GM21360 (cell line): ENCODE results near the gene RTN4IP1.

Source experiments
- ATAC-seq: cut with Tn5 transposase; IDR thresholded peaks from one replicate; pipeline ENCODE4 v1.9.1; 2021; ENCODE audit warnings: mild to moderate bottlenecking, moderate library complexity; ENCODE audit not compliant: unreplicated experiment

Gene RTN4IP1, protein sequence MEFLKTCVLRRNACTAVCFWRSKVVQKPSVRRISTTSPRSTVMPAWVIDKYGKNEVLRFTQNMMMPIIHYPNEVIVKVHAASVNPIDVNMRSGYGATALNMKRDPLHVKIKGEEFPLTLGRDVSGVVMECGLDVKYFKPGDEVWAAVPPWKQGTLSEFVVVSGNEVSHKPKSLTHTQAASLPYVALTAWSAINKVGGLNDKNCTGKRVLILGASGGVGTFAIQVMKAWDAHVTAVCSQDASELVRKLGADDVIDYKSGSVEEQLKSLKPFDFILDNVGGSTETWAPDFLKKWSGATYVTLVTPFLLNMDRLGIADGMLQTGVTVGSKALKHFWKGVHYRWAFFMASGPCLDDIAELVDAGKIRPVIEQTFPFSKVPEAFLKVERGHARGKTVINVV

DNA sequence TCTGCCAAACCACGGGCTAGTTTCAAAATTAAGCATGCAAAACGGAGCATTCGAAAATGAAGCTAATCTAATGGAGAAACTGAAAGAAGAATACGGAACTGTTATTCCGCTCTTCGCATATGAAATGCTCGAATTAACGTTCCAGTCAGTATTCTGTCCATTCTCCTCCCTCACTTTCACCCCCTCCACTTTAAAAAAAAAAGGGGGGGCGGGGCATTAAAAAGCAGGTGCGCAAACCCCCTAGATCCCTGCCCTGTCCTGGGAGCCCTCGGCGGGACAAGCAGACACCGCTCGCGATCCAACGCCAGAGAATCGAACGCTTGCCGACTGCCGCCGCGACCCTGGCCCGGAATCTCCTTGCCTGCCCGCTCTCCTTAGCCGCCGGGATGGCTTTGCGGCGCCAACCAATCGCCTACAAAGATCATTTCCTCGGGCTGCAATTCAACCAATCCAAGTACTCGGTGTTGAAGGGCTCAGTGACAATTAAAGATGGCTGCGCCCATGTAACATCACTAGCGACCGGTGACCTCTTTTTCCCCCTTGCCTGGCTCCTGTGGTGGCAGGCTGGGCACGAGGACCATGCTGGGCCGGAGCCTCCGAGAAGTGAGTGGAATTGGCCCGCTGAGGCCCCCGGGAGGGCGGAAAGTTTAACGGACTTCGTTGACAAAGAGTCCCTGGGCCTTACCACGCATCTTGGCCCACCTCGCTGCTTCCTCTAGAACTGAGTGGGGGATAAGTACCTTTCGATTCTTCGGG is at the start of gene RTN4IP1, which contains the start of gene QRSL1:
RTN4IP1 (minus strand) TSS at position 396 of the 756 bp plus-strand sequence. CDS start 477 bp downstream, outside the sequence.
QRSL1 (plus strand) TSS at position 476 of the 756 bp plus-strand sequence; CDS start at position 580, 104 bp downstream.
- peak; percentile 72 for ATAC-seq

DNA sequence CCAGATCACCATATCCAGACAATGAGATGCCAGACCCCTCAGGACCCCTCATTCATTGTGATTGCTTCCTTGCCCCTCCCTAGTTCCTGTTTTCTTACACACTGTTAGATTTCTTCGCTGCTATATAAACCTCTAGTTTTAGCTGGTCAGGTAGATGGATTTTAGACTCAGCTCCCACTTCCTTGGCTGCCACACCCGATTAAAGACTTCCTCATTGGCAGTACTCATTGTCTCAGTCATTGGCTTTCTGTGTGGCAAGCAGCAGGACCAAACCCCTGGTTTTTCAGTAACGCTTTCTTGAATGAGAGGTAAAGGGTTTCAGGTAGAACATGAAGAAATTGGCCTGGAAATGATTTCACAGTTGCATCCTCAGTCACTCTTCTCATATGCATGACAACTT is 48.0 kb upstream of the RTN4IP1 start:
- no peak for ATAC-seq

DNA sequence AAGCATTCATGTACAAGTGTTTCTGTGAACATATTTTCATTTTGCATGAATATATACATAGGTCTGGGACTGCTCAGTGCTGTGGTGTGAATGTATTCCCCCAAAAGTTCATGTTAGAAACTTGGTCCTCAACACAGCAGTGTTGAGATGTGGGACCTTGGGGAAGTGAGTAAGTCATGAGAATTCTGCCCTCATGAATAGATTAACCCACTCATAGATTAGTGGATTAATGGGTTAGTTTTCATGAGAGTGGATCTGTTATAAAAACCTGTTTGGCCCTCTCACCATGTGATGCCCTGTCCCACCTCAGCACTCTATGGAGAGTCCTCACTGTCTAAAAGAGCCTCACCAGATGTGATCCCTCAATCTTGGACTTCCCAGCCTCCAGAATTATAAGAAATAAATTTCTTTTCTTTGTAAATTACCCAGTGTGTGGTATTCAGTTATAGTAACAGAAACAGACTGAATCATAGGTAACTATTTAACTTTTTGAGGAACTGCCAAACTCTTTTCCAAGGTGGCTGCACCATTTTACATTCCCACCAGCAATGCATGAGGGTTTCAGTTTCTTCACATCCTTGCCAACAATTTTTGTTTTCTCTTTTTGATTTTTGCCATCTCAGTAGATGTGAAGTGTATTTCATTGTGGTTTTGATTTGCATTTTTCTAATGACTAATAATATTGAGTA is 45.4 kb upstream of the RTN4IP1 start:
- no peak for ATAC-seq

DNA sequence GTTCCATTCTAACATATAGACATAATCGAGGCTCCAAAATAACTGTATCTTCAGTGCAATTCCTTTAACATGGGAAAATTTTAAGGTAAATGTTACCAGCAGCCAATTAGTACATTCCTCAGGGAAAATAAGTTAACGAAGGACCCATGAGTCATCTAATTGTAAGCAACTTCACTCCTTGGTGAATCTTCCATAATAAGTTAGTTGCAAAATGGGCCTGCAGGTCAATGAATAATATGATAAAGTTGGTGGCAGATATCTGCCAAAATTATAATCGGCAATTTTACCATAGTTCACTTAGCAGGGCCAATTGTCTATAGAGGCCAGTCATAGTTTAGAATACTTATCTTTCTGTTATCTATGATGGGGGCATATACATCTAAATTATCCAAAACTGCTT is 42.4 kb upstream of the RTN4IP1 start:
- no peak for ATAC-seq

DNA sequence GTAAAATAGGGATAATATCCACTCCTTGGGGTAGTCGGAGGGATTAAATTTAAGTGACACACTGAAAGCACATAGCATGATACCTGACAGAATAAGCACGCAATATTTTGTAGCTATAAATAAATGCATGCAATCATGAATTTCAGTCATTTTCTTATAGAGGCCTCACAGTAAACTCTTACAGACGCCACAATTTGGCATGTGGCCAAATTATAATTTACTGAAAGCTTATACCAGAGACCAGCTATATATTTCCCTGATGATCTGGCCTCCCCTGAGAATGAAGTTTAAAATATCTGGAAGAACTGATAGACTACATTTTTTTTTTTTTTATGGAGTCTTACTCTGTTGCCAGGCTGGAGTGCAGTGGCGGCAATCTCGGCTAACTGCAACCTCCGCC is 40.9 kb upstream of the RTN4IP1 start:
- ATAC-seq: no peak

DNA sequence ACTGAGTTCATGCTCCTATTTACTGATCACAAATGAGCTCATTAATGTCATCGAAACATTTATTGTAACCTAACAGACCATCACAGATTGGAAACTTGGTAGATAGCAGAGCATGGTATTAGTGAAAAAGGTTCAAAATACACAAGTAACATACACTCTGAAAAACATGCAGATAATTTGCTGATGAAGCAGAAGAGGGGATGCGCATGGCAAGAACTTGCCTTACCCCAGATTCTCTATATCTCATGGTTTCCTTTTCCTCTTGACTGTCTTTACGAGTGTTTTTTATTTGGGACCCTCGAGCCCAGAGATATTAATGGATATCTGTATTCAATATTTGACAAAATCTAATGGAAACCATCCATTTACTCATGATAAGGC is 37.7 kb upstream of the RTN4IP1 start:
- no peak for ATAC-seq

DNA sequence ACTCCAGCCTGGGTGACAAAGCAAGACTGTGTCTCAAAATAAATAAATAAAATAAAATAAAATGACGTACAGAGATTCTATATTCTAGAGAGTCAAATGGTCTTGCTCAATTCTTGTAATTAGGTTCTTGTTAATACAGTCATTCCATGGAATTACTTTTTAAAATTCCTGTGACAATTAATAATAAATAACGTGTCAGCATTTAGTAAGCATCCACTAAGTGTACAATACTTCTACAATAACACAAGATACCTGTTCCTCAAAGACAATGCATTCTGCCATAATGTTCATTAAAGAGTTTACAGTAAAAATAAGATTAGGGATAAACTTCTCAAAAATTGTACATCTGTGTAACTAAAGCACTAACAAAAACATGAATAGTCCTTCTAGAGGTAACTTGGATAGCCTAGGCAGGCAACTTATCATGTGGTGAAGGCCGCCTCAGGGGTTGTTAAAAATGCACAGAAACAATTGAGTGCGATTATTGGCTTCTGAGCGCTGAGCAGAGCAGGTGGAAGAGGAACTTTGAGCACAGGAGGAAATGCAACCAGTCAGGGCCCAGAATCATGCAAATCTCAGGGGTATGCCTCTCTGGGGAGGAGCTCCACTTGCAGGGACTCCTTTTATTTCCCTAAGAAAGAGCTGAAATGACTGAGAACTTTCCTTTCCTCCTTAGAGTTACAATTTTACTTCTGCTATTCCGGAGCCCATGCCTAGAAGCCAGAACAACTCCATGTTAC is 37.2 kb upstream of the RTN4IP1 start:
- ATAC-seq: peak; percentile 95

DNA sequence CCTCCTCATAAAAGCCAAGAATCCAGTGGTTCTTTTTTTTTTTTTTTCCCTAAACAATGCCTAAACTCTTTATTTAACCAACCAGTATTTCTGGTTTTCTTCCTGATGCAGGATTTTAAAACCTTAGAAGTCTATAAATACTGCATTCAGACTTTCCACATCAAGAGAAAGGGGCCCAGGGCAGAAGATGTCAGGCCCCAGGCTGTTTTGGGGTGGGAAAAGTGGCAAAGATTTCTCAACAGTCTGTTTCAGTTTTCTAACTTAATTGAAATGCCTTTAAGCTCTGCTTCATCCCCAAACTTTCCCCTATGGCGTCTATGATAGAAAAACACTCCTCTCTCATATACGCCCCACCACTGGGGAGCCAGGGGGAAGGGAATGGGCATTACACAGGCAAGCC is 33.2 kb upstream of the RTN4IP1 start:
- ATAC-seq: no peak

DNA sequence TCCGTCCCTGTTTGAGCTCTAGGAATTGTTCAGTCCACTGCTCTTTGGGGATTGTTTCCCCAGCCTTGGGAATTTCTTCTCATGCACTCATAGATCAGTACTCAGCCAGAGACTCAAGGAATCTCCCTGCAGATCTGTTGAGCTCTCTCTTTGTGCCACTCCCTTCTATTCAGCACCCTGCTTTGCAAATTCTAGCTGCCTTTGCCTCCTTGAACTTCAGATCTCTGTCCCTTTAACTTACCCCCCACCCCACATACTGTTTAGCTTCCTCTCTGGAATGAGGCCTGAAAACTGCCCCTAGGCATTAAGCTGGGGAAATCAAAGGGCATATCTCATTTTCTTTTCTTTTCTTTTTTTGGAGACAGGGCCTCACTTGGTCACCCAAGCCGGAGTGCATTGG is 30.6 kb upstream of the RTN4IP1 start:
- ATAC-seq: no peak

DNA sequence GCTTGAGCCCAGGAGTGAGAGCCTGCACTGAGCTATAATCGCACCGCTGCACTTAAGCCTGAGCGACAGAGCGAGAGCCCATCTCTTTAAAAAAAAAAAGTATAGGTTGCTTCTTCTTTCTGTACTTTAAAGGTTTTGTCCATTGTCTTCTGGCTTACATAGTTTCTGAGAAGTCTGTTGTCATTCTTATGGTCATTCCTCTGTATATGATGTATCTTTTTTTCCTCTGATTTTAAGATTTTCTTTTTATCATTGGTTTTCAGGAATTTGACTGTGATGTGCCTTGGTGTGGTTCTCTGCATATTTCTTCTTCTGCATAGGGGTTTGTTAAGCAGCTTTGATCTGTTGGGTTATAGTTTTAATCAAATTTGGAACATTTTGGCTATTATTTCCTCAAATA is 29.2 kb upstream of the RTN4IP1 start:
- no peak for ATAC-seq

DNA sequence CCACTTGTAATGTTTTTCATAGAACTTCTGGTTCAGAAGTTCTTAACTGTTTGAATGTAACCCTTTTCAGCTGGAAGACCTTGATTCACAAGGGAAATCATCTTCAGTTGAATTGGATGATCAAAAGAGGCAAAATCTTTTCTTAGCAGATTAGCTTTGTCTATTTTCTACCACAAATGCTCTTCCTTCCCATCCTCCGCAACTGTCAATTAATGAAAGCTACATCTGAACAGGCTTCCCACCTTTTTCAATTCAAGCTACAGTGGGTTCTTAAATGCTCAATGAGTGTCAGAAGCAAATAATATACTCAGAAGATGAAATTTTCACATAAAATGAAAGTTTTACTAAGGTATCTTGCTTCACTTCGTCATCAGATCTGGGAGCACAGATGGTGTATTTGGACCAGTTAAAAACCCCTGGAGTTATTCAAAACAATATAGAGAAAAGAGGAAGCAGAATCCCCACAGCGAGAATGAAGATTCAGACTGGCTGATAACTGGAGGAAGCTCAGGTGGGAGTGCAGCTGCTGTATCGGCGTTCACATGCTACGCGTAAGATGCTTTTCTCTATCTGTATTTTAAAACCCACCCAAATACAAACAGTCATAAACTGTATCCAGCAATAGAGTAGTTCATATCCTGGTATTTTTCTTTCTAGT is 19.5 kb upstream of the RTN4IP1 start:
- peak; percentile 79 for ATAC-seq

DNA sequence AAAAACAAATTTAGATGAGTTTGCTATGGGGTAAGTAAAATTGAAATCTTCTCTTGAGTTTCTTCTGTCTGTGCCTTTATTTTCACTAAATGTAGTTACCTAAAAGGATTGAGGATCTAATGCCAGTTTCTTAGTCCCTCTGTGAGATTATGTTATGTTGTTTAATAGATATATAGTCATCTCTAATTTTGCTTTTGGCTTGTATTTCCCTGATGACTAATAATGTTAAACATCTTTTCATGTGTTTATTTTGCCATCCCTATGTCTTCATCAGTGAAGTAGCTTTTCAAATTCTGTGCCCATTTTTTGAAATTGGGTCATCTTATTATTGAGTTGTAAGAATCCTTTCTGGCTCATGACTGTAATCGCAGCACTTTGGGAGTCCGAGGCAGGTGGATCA is 13.8 kb upstream of the RTN4IP1 start:
- ATAC-seq: no peak

DNA sequence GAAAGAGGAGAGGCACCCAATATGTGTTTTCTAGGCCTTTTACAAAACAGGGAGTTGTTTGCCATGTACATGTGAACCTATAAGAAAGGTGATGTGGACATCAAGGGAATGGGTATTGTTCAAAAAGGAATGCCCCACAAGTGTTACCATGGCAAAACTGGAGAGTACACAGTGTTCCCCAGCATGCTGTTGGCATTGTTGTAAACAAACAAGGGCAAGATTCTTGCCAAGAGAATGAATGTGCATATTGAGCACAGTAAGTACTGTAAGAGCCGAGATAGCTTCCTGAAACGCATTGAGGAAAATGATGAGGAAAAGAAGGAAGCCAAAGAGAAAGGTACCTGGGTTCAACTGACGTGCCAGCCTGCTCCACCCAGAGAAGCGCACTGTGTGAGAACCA is 13.2 kb upstream of the RTN4IP1 start:
- no peak for ATAC-seq

DNA sequence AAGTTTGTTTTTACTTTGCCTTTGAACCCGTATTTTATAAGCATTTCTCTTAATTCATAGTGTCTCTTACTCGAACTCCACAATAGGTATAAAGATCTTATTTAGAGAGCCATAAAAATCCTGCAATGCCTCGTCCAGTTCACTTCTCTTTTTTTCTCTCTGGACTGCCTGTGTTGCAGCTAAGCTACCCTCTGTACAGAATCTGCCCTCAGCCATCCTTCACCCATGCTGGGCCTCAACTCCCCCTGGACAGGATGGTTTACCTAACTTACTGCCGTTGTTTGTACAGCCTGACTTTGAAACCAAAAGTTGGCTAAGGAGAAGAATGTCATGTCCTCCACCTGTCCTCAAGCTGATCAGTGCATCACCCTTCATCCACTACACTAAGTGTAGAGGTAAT is 10.5 kb upstream of the RTN4IP1 start:
- ATAC-seq: no peak

DNA sequence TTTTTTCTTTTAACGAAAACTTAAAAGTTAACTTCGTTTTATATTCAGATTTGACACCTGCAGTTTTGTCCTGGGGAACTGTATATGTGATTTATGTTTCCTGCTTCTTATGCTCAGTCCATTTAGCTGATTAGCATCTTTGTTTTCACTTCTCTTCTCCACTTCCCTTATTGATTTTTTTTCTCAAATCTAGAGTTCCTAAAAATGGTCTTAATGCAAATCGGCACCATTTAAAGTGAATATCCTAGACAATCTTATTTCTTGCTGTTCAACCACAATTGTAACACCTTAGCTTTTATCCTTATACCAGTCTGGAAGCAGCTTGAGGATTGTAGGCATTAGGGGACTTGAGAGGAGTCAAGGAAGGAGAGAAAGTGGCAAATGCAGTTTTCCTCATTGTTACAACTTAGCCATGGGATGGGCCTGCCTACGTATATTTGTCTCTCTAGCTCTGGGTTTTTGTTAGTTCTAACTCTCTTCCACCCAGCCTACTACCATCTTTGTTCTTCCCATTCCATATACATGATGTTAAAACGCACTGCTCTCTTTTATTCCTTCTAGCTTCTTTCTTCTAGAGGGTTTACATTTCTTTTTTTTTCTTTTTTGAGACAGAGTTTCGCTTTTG is 8.5 kb upstream of the RTN4IP1 start:
- peak; percentile 70 for ATAC-seq

DNA sequence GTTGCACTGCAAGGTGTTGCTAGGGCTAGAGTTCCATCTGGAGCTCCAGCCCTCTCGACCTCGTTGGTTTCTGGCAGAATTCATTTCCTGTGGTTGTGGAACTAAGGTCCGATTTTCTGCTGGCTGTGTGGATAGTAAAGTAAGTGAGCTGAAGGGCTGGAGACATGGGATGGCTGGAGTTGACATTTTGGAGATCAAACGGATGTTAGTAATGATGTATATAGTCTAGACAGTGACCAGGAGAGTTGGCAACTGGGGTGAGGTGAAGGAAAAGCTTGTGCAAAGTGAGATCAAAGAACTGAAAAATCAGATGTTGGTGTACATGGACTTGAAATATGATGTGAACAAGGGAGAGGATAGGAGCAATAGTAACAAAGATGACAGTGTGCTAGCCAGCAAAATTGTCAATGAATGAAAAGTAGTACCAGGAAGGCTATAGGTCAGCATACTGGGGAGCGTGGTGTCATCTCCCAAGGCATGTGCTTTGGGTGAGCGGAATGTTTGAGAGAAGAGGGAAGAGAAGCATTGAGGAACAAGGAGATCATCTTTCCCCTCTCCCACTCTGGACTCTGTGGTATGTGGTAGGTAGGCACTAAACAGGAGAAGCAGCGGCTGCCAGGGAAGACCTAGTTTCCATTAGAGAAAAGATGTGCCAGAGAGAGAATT is 7.9 kb upstream of the RTN4IP1 start:
- ATAC-seq: peak; percentile 23

DNA sequence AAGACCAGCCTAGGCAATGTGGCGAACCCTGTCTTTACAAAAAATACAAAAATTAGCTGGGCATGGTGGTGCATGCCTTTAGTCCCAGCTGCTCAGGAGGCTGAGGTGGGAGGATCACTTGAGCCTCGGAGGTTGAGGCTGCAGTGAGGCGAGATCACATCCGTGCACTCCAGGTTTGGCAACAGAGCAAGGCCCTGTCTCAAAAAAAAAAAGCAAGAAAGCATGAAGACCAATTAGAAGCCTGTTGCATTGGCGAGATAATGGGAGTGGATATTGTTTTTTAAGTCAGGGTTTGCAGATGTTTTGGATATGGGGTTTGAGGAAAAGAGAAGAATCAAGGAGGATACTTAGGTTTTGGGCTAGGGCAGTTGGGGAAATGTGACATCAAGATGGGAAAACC is 5.3 kb upstream of the RTN4IP1 start:
- no peak for ATAC-seq

DNA sequence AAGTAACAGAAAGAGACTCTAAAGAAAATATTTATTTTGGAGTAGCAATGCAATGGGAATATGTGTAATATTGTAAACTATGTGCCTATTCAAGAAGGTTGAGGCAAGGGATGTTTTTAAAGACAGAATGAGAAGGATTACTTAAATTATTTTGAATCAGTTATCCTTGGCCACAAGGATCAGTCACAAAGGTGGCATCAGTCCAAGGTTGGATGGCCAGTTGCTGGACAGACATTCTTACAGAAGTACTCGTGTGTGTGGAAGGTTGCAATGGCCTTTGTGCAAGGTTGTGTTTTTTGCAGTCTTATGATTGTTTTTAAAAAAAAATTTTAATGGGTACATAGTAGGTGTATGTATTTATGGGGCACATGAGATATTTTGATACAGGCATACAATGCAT is 2.0 kb upstream of the RTN4IP1 start:
- ATAC-seq: no peak

DNA sequence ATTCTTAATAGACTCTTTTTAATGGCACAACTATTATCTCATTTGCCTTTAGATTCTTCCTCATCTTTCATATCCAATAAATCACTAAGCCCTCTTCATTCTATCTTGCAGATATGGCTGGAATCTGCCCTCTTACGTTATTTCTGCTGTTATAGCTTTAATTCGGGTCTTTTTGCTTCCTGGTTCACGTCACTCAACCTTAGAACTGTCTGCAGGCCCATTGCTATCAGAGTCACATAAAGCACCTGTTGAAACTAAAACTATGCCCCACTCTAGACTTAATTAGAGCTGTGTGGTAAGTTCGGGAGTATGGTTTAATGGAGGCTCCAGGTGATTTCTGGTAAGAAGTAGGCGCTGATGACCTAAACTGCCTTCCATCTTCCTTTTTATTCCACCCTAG is 1.1 kb upstream of the RTN4IP1 start:
- no peak for ATAC-seq

DNA sequence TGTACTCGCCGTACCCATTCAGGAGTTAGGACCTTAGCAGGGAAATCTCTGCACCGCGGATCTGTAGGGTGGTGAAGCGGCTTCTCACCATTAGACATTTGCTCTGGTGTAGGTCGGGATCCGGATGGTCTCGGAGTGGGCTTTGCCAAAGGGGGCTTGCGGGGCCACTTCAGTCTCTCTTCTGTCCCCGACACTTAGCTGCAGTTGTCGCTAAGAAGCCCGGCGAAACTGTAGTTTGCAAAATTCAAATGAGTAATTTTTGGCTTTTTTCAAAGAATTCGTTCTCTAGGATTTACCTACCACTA is 513 bp upstream of the RTN4IP1 start:
- ATAC-seq: no peak
